A673 (cell line): ENCODE data around the gene PAEP.

ENCODE experiments used
- EZH2 ChIP-seq: fragments of 200-600 bp; sonication (generic); IDR thresholded peaks from 2 replicates; pipeline ENCODE4 v1.6.1; 2017; ENCODE audit warnings: borderline replicate concordance, low read depth, mild to moderate bottlenecking, mixed read lengths, antibody characterized with exemption, low read length; ENCODE audit not compliant: poor library complexity, severe bottlenecking
- TF ChIP-seq, protein P1 (sequence below): fragments of 300-800, 200-600 bp; sonication (generic); conservative IDR thresholded peaks from 2 replicates; pipeline ENCODE4 v1.5.1; 2017; ENCODE audit warnings: low read depth, mild to moderate bottlenecking, antibody characterized with exemption, low read length, moderate library complexity, mixed read lengths

DNA sequence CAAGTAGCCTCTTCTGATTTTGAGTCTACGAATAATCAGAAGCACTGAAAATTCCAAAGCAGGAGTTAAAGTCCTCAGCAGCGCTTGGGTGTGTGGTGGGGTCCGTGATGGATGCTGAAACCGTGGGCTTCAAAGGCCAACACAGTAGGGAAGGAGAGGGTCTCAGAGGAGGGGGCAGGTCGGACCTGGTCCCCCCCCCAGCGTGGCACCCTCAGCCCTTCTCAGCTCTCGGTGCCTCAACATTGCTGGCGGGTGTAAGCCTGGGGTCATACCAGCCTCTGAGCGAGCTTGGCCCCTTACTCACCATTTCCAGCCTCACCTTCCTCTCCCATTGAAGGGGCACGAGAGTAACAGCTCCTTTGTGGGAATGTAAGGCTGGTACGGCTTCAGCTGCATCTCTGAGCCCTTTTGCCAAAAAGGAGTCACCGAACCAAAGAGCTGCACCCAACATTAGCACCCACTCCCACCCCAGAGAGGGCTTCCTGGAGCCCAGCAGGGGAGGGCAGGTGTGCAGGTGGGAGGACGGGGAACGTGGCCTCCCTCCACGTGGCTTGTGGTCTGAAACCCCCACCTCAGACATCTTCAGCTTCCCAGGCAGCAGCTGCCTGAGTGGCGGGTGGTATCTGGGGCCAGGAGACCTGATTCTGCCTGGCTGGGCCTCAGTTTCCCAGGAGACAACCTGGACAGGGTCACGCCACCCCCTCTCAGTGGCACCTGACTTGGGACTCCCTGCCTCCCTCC, 47.0 kb upstream of the PAEP start:
- no peak for TF ChIP-seq EZH2
- TF ChIP-seq, protein P1, sequence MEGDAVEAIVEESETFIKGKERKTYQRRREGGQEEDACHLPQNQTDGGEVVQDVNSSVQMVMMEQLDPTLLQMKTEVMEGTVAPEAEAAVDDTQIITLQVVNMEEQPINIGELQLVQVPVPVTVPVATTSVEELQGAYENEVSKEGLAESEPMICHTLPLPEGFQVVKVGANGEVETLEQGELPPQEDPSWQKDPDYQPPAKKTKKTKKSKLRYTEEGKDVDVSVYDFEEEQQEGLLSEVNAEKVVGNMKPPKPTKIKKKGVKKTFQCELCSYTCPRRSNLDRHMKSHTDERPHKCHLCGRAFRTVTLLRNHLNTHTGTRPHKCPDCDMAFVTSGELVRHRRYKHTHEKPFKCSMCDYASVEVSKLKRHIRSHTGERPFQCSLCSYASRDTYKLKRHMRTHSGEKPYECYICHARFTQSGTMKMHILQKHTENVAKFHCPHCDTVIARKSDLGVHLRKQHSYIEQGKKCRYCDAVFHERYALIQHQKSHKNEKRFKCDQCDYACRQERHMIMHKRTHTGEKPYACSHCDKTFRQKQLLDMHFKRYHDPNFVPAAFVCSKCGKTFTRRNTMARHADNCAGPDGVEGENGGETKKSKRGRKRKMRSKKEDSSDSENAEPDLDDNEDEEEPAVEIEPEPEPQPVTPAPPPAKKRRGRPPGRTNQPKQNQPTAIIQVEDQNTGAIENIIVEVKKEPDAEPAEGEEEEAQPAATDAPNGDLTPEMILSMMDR, result no peak
